ENCODE measurements around the gene CLEC4G. TPM values are rescaled to one million over a fixed set of nuclear protein-coding genes. Genes with fewer than 3 reads are reported as not detected.
"Not testable (repeated sequence)": the region's sequence is repeated elsewhere in the genome, so short reads cannot be mapped to it uniquely, and the experiment has no call there.

Gene CLEC4G
- total RNA-seq, 4 donors from 2014 or later, result 0.36 to 2.3 TPM; not detected in 2

DNA sequence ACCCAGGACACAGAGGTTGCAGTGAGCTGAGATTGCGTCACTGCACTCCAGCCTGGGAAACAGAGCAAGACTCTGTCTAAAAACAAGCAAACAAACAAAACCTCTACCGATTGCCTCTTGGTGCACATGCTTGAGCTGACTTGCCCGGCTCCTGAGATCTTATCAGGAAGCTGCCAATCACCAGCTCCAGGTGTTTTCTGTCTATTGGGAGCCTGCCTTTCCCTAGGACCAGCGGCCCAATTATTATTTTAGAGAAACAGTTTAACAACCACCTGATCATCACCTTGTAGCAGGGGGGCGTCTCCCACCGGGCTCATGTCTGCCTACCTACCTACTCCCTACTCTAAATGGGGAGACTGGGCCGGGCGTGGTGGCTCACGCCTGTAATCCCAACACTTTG is 41.9 kb upstream of the CLEC4G start:
- intact Hi-C loops (cut with DNase I; ENCODE audit: low total_unique reads), result no loop called here
- WGBS, 2 donors, result 49 to 50% methylated on average over 9 of the region's 9 CpGs
- TF ChIP-seq, protein P1, sequence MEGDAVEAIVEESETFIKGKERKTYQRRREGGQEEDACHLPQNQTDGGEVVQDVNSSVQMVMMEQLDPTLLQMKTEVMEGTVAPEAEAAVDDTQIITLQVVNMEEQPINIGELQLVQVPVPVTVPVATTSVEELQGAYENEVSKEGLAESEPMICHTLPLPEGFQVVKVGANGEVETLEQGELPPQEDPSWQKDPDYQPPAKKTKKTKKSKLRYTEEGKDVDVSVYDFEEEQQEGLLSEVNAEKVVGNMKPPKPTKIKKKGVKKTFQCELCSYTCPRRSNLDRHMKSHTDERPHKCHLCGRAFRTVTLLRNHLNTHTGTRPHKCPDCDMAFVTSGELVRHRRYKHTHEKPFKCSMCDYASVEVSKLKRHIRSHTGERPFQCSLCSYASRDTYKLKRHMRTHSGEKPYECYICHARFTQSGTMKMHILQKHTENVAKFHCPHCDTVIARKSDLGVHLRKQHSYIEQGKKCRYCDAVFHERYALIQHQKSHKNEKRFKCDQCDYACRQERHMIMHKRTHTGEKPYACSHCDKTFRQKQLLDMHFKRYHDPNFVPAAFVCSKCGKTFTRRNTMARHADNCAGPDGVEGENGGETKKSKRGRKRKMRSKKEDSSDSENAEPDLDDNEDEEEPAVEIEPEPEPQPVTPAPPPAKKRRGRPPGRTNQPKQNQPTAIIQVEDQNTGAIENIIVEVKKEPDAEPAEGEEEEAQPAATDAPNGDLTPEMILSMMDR (IDR thresholded peaks at IDR 0.05), result no peak
- no peak for TF ChIP-seq POLR2A (IDR thresholded peaks at IDR 0.05)
- H3K4me3 ChIP-seq (ENCODE audit: low read depth, poor library complexity, severe bottlenecking), result no peak overlapping the region
- peak in 1 of 2 donors; percentile 59 for DNase-seq (ENCODE audit: low spot score in 2 of 2)

DNA sequence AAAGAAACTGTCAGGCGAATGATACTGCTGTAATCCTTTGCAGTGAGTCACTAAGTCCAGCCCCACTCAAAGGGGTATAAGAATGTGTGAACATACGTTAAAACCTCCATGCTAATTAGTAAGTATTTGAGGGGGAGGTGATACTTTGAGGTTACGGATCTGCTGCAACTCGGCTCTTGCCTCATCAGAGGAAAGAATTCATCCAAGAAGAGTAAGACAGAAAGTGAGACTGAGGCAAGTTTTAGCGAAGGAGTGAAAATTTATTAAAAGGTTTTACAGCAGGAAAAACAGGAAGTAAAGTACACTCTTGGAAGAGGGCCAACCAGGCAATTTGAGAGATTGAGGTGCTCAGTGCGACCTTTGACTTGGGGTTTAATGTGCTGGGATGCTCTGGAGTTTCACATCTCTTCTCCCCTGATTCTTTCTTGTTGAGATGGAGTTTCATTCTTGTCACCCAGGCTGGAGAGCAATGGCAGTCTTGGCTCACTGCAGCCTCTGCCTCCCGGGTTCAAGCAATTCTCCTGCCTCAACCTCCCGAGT is 40.9 kb upstream of the CLEC4G start:
- WGBS, 2 donors, result 28 to 36% methylated on average over 8 of the region's 8 CpGs
- DNase-seq (ENCODE audit: low spot score in 2 of 2), result peak in 1 of 2 donors; percentile 52
- no peak overlapping the region for H3K4me3 ChIP-seq (ENCODE audit: low read depth, poor library complexity, severe bottlenecking)
- intact Hi-C loops (cut with DNase I; ENCODE audit: low total_unique reads), result no loop called here
- TF ChIP-seq, protein P1 (IDR thresholded peaks at IDR 0.05), result no peak
- TF ChIP-seq POLR2A (IDR thresholded peaks at IDR 0.05), result no peak

DNA sequence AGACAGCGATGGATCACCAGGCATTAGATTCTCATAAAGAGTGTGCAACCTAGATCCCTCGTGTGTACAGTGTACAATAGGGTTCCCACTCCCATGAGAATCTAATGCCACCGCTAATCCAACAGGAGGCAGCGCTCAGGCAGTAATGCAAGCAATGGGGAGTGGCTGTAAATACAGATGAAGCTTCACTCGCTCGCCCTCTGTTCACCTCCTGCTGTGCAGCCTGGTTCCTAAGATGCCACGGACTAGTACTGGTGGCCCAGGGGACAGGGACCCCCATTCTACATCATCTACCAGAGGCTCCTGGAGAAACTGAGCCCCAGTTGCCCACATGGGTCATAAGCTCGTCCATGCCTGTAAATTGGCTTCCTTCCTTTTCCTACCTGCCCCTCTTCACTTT is 39.2 kb upstream of the CLEC4G start:
- TF ChIP-seq POLR2A (IDR thresholded peaks at IDR 0.05), result no peak
- TF ChIP-seq, protein P1 (IDR thresholded peaks at IDR 0.05), result no peak
- 61 to 63% methylated on average over 8 of the region's 8 CpGs for WGBS, 2 donors
- intact Hi-C loops (cut with DNase I; ENCODE audit: low total_unique reads), result no loop called here
- no peak overlapping the region for H3K4me3 ChIP-seq (ENCODE audit: low read depth, poor library complexity, severe bottlenecking)
- peak in 1 of 2 donors; percentile 69 for DNase-seq (ENCODE audit: low spot score in 2 of 2)

DNA sequence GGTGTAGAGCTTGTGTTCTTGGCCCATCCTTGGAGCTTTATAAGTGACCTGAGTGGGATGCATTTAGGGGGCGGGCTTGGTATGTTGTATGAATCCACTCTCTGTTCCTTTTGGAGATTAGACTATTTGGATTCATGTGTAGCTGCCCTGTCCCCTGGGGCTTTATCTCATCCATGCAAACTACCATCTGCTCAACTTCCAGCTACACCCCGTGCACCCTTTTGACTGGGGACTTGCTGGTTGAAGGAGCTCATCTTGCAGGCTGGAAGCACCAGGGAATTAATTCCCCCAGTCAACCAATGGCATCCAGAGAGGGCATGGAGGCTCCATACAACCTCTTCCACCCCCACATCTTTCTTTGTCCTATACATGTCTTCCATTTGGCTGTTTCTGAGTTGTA is 37.3 kb upstream of the CLEC4G start:
- TF ChIP-seq POLR2A (IDR thresholded peaks at IDR 0.05), result no peak
- TF ChIP-seq, protein P1 (IDR thresholded peaks at IDR 0.05), result no peak
- WGBS, 2 donors, result 45 to 65% methylated on average over 2 of the region's 2 CpGs
- DNase-seq (ENCODE audit: low spot score in 2 of 2), result peak in 1 of 2 donors; percentile 37
- H3K4me3 ChIP-seq (ENCODE audit: low read depth, poor library complexity, severe bottlenecking), result no peak overlapping the region
- intact Hi-C loops (cut with DNase I; ENCODE audit: low total_unique reads), result no loop called here

DNA sequence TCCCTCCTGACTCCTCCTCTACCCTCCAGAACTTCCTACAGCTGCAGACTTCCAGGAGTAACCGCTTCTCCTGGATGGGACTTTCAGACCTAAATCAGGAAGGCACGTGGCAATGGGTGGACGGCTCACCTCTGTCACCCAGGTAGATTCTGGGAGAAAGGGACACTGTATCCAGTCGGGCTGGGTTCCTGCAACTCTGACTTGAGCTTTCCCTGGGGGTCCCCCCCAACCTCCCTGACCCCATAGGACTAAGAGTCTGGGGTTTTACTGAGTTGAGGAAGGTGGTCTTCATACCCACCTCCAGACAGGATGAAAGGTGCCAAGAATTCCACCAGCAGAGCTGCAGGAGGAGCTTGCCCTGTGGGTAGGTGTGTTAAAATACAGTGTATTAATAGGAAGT is 35.6 kb upstream of the CLEC4G start:
- DNase-seq (ENCODE audit: low spot score in 2 of 2), result peak in 1 of 2 donors; percentile 50
- intact Hi-C loops (cut with DNase I; ENCODE audit: low total_unique reads), result no loop called here
- 40 to 51% methylated on average over 4 of the region's 4 CpGs for WGBS, 2 donors
- no peak overlapping the region for H3K4me3 ChIP-seq (ENCODE audit: low read depth, poor library complexity, severe bottlenecking)
- TF ChIP-seq, protein P1 (IDR thresholded peaks at IDR 0.05), result no peak
- TF ChIP-seq POLR2A (IDR thresholded peaks at IDR 0.05), result no peak

DNA sequence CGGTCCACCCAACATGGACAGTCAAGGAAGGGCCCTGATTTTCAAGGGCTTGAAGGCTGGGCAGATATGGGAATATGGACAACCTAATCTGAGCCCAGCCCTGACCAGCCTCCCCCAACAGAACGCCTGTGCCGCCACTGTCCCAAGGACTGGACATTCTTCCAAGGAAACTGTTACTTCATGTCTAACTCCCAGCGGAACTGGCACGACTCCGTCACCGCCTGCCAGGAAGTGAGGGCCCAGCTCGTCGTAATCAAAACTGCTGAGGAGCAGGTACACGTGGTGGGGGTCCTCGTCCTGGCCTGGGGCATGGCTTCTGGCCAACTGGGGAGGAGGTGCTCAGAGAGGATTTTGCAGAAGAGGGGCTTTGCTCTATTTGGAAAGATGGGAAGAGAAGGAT is 34.6 kb upstream of the CLEC4G start:
- no peak for TF ChIP-seq POLR2A (IDR thresholded peaks at IDR 0.05)
- TF ChIP-seq, protein P1 (IDR thresholded peaks at IDR 0.05), result no peak
- 65 to 72% methylated on average over 11 of the region's 11 CpGs for WGBS, 2 donors
- H3K4me3 ChIP-seq (ENCODE audit: low read depth, poor library complexity, severe bottlenecking), result no peak overlapping the region
- peak in 1 of 2 donors; percentile 70 for DNase-seq (ENCODE audit: low spot score in 2 of 2)
- intact Hi-C loops (cut with DNase I; ENCODE audit: low total_unique reads), result no loop called here

DNA sequence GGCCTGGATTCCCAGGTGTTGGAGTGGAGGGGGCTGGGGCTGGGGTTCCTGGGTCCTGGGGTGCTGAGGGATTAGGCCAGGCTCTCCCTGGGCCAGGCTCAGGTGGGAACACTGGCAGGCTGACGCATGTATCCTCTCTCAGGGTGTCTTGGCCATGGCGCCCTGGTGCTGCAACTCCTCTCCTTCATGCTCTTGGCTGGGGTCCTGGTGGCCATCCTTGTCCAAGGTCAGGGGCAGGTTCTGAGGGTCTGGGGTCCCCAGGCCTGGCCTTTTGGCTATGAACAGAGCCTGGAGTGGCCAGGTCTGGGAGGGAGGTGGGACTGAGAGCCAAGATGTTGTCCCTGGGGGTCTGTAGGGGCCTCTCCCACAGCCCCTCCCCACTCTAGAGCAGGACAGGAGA is 33.1 kb upstream of the CLEC4G start:
- intact Hi-C loops (cut with DNase I; ENCODE audit: low total_unique reads), result not testable (repeated sequence)
- 83 to 88% methylated on average over 1 to 2 of the region's 2 CpGs for WGBS, 2 donors

DNA sequence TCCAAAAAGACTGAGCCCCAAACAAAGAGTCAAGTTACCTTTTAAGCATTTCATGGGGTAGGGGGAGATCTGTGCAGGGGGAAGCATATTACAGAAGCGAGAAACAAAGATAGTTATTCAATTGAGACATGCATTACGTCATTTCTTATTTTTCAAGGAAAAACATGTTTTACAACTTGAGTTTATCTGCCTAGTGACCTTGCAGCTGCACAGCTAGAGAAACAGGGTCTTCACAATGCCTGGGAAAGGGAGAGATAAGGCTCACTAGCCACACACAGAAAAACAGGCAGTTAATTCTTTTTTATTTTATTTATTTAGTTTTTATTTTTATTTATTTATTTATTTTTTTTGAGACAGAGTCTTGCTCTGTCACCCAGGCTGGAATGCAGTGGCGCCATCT is 32.2 kb upstream of the CLEC4G start:
- DNase-seq (ENCODE audit: low spot score in 2 of 2); intact Hi-C loops (cut with DNase I; ENCODE audit: low total_unique reads): not testable (repeated sequence)
- WGBS, 2 donors, result 64 to 73% methylated on average over 3 of the region's 3 CpGs

More for the DNA sequence above, 33.1 kb upstream of the CLEC4G start:
- DNase-seq (ENCODE audit: low spot score in 2 of 2), result peak in 1 of 2 donors; percentile 79
- not testable (repeated sequence) for H3K4me3 ChIP-seq (ENCODE audit: low read depth, poor library complexity, severe bottlenecking)

More for the DNA sequence above, 32.2 kb upstream of the CLEC4G start:
- H3K4me3 ChIP-seq (ENCODE audit: low read depth, poor library complexity, severe bottlenecking), result not testable (repeated sequence)
